SK-N-SH (cell line): Measurements from ENCODE around the gene OSGIN1. TPM values are rescaled to one million over a fixed set of nuclear protein-coding genes. Genes with fewer than 3 reads are reported as not detected.

Source experiments
- CTCF ChIA-PET: fragments of 300-600, 350-600 bp; formaldehyde crosslinking; extraction: SDS; loops from one replicate; lab custom pipeline; 2021; lab: Yijun Ruan, JAX
- POLR2A ChIA-PET: fragments of 350-600 bp; sonication (Branson Sonifier 250); formaldehyde crosslinking; extraction: SDS; loops from one replicate; lab custom pipeline; 2020; ENCODE audit warnings: antibody characterized with exemption, inconsistent platforms; lab: Yijun Ruan, JAX
- DNase-seq: peaks from one replicate; pipeline ENCODE4 v3.0.0; 2012
- H2AFZ ChIP-seq: fragments of 200-600 bp; sonication (generic); 2 replicates; pipeline ENCODE4 v1.8.1; 2016; ENCODE audit warnings: antibody characterized with exemption, mild to moderate bottlenecking, low read depth
- H3F3A ChIP-seq: fragments of 200-600 bp; sonication (generic); replicated peaks from 2 replicates; pipeline ENCODE3; 2016; ENCODE audit warnings: antibody characterized with exemption, mild to moderate bottlenecking; ENCODE audit not compliant: insufficient read depth
- H3K27ac ChIP-seq, 2 experiments: fragments of 200-500 bp in 1 of 2; fragments of 200-600 bp in 1 of 2; sonication (Bioruptor generic) in 1 of 2; sonication (generic), shearing (Covaris generic) in 1 of 2; 2 replicates each; pipeline versions ENCODE4 v1.5.1 to v1.6.1; 2014 to 2016; ENCODE audit warnings: low read depth in 2 of 2, inconsistent platforms in 1 of 2, low read length in 1 of 2, mild to moderate bottlenecking in 1 of 2, mixed read lengths in 1 of 2
- H3K27me3 ChIP-seq: fragments of 200-600 bp; sonication (generic), shearing (Covaris generic); 2 replicates; pipeline ENCODE4 v1.6.1; 2016; ENCODE audit warnings: mixed run types; ENCODE audit not compliant: insufficient read depth
- H3K36me3 ChIP-seq, 2 experiments: fragments of 200-500 bp in 1 of 2; fragments of 200-600 bp in 1 of 2; sonication (Bioruptor generic) in 1 of 2; sonication (generic) in 1 of 2; replicated peaks in 1 of 2; 2 replicates each; pipeline versions ENCODE3 to v1.5.1; 2014 to 2016; ENCODE audit warnings: low read length in 1 of 2, mild to moderate bottlenecking in 1 of 2; ENCODE audit not compliant: insufficient read depth in 2 of 2, control insufficient read depth in 1 of 2
- H3K4me1 ChIP-seq, 2 experiments: fragments of 200-500 bp in 1 of 2; fragments of 200-600 bp in 1 of 2; sonication (Bioruptor generic) in 1 of 2; sonication (generic), shearing (Covaris generic) in 1 of 2; 2 replicates each; pipeline versions ENCODE4 v1.5.1 to v1.6.1; 2014 to 2016; ENCODE audit warnings: low read depth in 1 of 2, low read length in 1 of 2, mixed run types in 1 of 2; ENCODE audit not compliant: insufficient read depth in 2 of 2, control insufficient read depth in 1 of 2
- H3K4me2 ChIP-seq: fragments of 200-600 bp; sonication (generic), shearing (Covaris generic); 2 replicates; pipeline ENCODE4 v1.6.1; 2017; ENCODE audit warnings: mixed run types
- H3K4me3 ChIP-seq, 2 experiments: fragments of 200-500 bp in 1 of 2; fragments of 200-600 bp in 1 of 2; sonication (Bioruptor generic) in 1 of 2; sonication (generic), shearing (Covaris generic) in 1 of 2; 2 replicates each; pipeline versions ENCODE4 v1.5.1 to v1.8.1; 2014 to 2016; ENCODE audit warnings: low read depth in 2 of 2, inconsistent platforms in 1 of 2, low read length in 1 of 2, mild to moderate bottlenecking in 1 of 2, mixed read lengths in 1 of 2, moderate library complexity in 1 of 2
- H3K79me2 ChIP-seq: fragments of 200-600 bp; sonication (generic); 2 replicates; pipeline ENCODE4 v1.8.1; 2017; ENCODE audit warnings: mild to moderate bottlenecking; ENCODE audit not compliant: insufficient read depth
- H3K9ac ChIP-seq: fragments of 200-600 bp; sonication (generic); 2 replicates; pipeline ENCODE4 v1.6.1; 2017; ENCODE audit warnings: mixed run types
- H3K9me2 ChIP-seq: fragments of 200-600 bp; sonication (generic); 2 replicates; pipeline ENCODE4 v1.6.1; 2017; ENCODE audit warnings: mixed run types
- H3K9me3 ChIP-seq: fragments of 200-600 bp; sonication (generic); 2 replicates; pipeline ENCODE4 v1.6.1; 2017; ENCODE audit warnings: mixed run types, mild to moderate bottlenecking, moderate library complexity
- H4K20me1 ChIP-seq: fragments of 200-600 bp; sonication (generic); 2 replicates; pipeline ENCODE4 v1.6.1; 2017; ENCODE audit warnings: mild to moderate bottlenecking, mixed run types; ENCODE audit not compliant: insufficient read depth
- CTCF ChIP-seq: fragments of 200-600 bp; sonication (generic); IDR thresholded peaks from 2 replicates; pipeline ENCODE4 v1.6.1; 2017; ENCODE audit warnings: antibody characterized with exemption, mild to moderate bottlenecking, moderate library complexity
- ELF1 ChIP-seq: IDR thresholded peaks from 2 replicates; pipeline ENCODE4 v1.4.0; 2012
- GATA2 ChIP-seq: sonication (generic); formaldehyde crosslinking; IDR thresholded peaks from 2 replicates; pipeline ENCODE4 v1.5.0; 2020; ENCODE audit warnings: mild to moderate bottlenecking, missing genetic modification reagents
- IRF3 ChIP-seq: fragments of 150-350 bp; IDR thresholded peaks from 2 replicates; pipeline ENCODE4 v1.6.1; 2016; ENCODE audit warnings: mild to moderate bottlenecking, low read depth, low read length
- JUND ChIP-seq: IDR thresholded peaks from 2 replicates; pipeline ENCODE4 v1.4.0; 2012
- MXI1 ChIP-seq: IDR thresholded peaks from 2 replicates; pipeline ENCODE4 v1.6.1; 2012; ENCODE audit warnings: mild to moderate bottlenecking, low read depth, low read length, improper control_type of control experiment
- NRF1 ChIP-seq: IDR thresholded peaks from 2 replicates; pipeline ENCODE4 v1.6.1; 2012; ENCODE audit warnings: low read depth, mild to moderate bottlenecking, low read length
- REST ChIP-seq: IDR thresholded peaks from 2 replicates; pipeline ENCODE4 v1.6.1; 2012; ENCODE audit warnings: mild to moderate bottlenecking, low read depth, low read length, moderate library complexity
- TAF1 ChIP-seq: IDR thresholded peaks from 2 replicates; pipeline ENCODE4 v1.6.1; 2012; ENCODE audit warnings: low read depth, mild to moderate bottlenecking, low read length, moderate library complexity, borderline replicate concordance
- TEAD4 ChIP-seq: IDR thresholded peaks from 2 replicates; pipeline ENCODE4 v1.4.0; 2012; ENCODE audit warnings: mild to moderate bottlenecking, borderline replicate concordance; ENCODE audit not compliant: insufficient read depth
- USF1 ChIP-seq: IDR thresholded peaks from 2 replicates; pipeline ENCODE4 v1.4.0; 2012; ENCODE audit warnings: low read depth, borderline replicate concordance
- USF2 ChIP-seq: fragments of 150-350 bp; IDR thresholded peaks from 2 replicates; pipeline ENCODE4 v1.6.1; 2017; ENCODE audit warnings: antibody characterized with exemption, low read length, low read depth, borderline replicate concordance
- ZBTB33 ChIP-seq: IDR thresholded peaks from 2 replicates; pipeline ENCODE4 v1.4.0; 2012; ENCODE audit warnings: low read depth, borderline replicate concordance
- WGBS: methylation state at CpG from one replicate; pipeline ENCODE4 v1.1.6; 2017; ENCODE audit warnings: low lambda C conversion rate; 5-methylcytosine and 5-hydroxymethylcytosine counted together
- polyA plus RNA-seq, 3 experiments: library from polyadenylated mRNA; depleted of rRNA; stranded (reverse); fragments of >200 nt; gene quantifications; 2 replicates each; pipeline ENCODE4 v1.2.3, GENCODE V29; 2012

The OSGIN1 gene
- polyA plus RNA-seq, 1 of the 3 experiments (the other 2 are of a cell fraction) = 4.8 TPM

- Histone ChIP-seq H3K4me3 (no peak overlapping the region), H3K79me2 (peaks cover 17% of the 10 kb centered on the region; the same call in 1 of the 2 replicates), H3K4me1 (no peaks in the 10 kb centered on the region), H3K36me3 (peaks cover 8 to 38% of the 10 kb centered on the region in 2 experiments), H3K9ac (no peak overlapping the region), H3K27me3 (no peaks in the 10 kb centered on the region), H3K9me3 (no peaks in the 10 kb centered on the region), H3K27ac (no peak overlapping the region), H3K4me2 (no peak overlapping the region), H3F3A (no peaks in the 10 kb centered on the region), H4K20me1 (no peaks in the 10 kb centered on the region), H3K9me2 (no peaks in the 10 kb centered on the region), H2AFZ (no peak overlapping the region)
- POLR2A ChIA-PET = no interaction called here
- CTCF ChIA-PET = interaction anchor here (0.7 to 0.8 kb wide), 2 partner anchors 18 to 20 kb away, joined by 3 read pairs; no protein-coding TSS in a partner anchor
- TF ChIP-seq ELF1 (no peak), TEAD4 (no peak), ZBTB33 (no peak), MXI1 (no peak), USF2 (no peak), USF1 (no peak), REST (no peak), CTCF (no peak), TAF1 (no peak), GATA2 (CRISPR knock-in tag) (no peak), NRF1 (no peak), JUND (no peak), IRF3 (no peak)
- DNase-seq = no peak
- WGBS = 90% methylated on average over 15 of the region's 15 CpGs
Observed at GRCh38 chr16:83907631-83908250, 45.3 kb upstream of the OSGIN1 start.
